Neural progenitor cell (in vitro differentiated cells): ENCODE measurements around the gene FRMPD1.

Experiments
- EZH2phosphoT487 ChIP-seq: fragments of 200-600 bp; sonication (generic); IDR thresholded peaks from 2 replicates; pipeline ENCODE4 v1.6.1; 2017; ENCODE audit warnings: antibody characterized with exemption
- TF ChIP-seq, protein P1 (sequence below): fragments of 200-600 bp; sonication (generic); IDR thresholded peaks from 2 replicates; pipeline ENCODE4 v1.5.1; 2017; ENCODE audit warnings: antibody characterized with exemption, mild to moderate bottlenecking

DNA sequence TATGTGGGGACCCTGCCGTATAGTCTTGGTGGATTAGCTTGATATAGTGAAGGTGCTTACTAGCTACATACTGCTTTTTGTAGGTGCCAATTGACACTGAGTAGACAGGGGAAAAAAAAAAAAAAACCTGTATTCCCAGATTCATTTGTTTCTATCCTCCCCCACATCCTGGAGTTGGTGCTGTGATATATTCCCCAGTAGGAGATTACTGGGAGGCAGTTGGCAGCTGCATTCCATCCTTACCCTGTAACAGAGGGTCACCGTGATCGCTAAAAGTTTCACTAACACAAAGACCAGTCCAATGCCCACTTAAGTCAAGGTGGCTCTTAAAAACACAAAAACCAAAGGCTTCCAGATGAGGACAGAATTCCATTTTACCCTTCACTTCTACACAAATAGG, 30.9 kb upstream of the FRMPD1 start:
- TF ChIP-seq, protein P1, sequence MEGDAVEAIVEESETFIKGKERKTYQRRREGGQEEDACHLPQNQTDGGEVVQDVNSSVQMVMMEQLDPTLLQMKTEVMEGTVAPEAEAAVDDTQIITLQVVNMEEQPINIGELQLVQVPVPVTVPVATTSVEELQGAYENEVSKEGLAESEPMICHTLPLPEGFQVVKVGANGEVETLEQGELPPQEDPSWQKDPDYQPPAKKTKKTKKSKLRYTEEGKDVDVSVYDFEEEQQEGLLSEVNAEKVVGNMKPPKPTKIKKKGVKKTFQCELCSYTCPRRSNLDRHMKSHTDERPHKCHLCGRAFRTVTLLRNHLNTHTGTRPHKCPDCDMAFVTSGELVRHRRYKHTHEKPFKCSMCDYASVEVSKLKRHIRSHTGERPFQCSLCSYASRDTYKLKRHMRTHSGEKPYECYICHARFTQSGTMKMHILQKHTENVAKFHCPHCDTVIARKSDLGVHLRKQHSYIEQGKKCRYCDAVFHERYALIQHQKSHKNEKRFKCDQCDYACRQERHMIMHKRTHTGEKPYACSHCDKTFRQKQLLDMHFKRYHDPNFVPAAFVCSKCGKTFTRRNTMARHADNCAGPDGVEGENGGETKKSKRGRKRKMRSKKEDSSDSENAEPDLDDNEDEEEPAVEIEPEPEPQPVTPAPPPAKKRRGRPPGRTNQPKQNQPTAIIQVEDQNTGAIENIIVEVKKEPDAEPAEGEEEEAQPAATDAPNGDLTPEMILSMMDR = no peak
- TF ChIP-seq EZH2phosphoT487 = no peak
